Measurements from ENCODE around the gene SMIM27. TPM values are rescaled to one million over a fixed set of nuclear protein-coding genes. Genes with fewer than 3 reads are reported as not detected.

The SMIM27 gene
- total RNA-seq, 1 experiment from 2014 or later = 15.7 TPM

Other genes starting within 250 kb of the SMIM27 start
- gene ACO1, start 167.7 kb upstream of the SMIM27 start, total RNA-seq (2021) = 44.5 and 45.0 TPM in 2 replicates
- 4.1 TPM in 2 replicates for gene RIGI, start 26.1 kb upstream of the SMIM27 start, total RNA-seq (2021)
- gene TOPORS, start 259 bp downstream of the SMIM27 start, total RNA-seq (2021) = 30.2 and 31.9 TPM in 2 replicates
- 60.2 and 66.4 TPM in 2 replicates for gene NDUFB6, start 20.8 kb downstream of the SMIM27 start, total RNA-seq (2021)
- gene TAF1L, start 83.3 kb downstream of the SMIM27 start, total RNA-seq (2021) = not detected in 2 replicates
- gene TMEM215, start 231.2 kb downstream of the SMIM27 start, total RNA-seq (2021) = 0.28 and 0.33 TPM in 2 replicates